Endothelial cell (in vitro differentiated cells): ENCODE measurements around the gene CPZ. TPM values are rescaled to one million over a fixed set of nuclear protein-coding genes. Genes with fewer than 3 reads are reported as not detected.

ENCODE experiments used
- DNase-seq: peaks from one replicate; pipeline ENCODE4 v3.0.0; 2021; ENCODE audit warnings: low spot score
- H3K27ac Mint-ChIP-seq: one replicate; pipeline ENCODE4 v1.8.0; 2021; ENCODE audit warnings: mixed read lengths, inconsistent platforms; ENCODE audit not compliant: unreplicated experiment
- H3K27me3 Mint-ChIP-seq: one replicate; pipeline ENCODE4 v1.8.0; 2021; ENCODE audit warnings: mild to moderate bottlenecking, moderate library complexity, mixed read lengths, inconsistent platforms; ENCODE audit not compliant: unreplicated experiment
- H3K36me3 Mint-ChIP-seq: one replicate; pipeline ENCODE4 v1.8.0; 2021; ENCODE audit warnings: mild to moderate bottlenecking, low read depth, mixed read lengths, inconsistent platforms; ENCODE audit not compliant: unreplicated experiment
- H3K4me1 Mint-ChIP-seq: one replicate; pipeline ENCODE4 v1.8.0; 2021; ENCODE audit warnings: mild to moderate bottlenecking, mixed read lengths, inconsistent platforms; ENCODE audit not compliant: unreplicated experiment
- H3K4me3 Mint-ChIP-seq: one replicate; pipeline ENCODE4 v1.8.0; 2021; ENCODE audit warnings: mild to moderate bottlenecking, mixed read lengths, inconsistent platforms; ENCODE audit not compliant: unreplicated experiment
- H3K9me3 Mint-ChIP-seq: one replicate; pipeline ENCODE4 v1.8.0; 2021; ENCODE audit warnings: mixed read lengths, inconsistent platforms; ENCODE audit not compliant: unreplicated experiment
- CTCF ChIP-seq: fragments of 200-600 bp; sonication (generic); IDR thresholded peaks from one replicate; pipeline ENCODE4 v1.5.0; 2021; ENCODE audit warnings: antibody characterized with exemption; ENCODE audit not compliant: unreplicated experiment
- total RNA-seq: library from RNA; stranded (reverse); fragmentation: NEBNext Ultra II Directional; extraction: Animal tissue kit (Norgen Biotek cat#: 25700); gene quantifications from one replicate; pipeline ENCODE4 v1.2.1, GENCODE V29; 2021; ENCODE audit not compliant: unreplicated experiment

The CPZ gene
- total RNA-seq, 1 donor from 2014 or later = 0.90 TPM

GRCh38 chr4:8588196-8588470 is 4.4 kb upstream of the CPZ start:
- no peaks in the 10 kb centered on the region for H3K36me3 Mint-ChIP-seq
- no peak overlapping the region for H3K27ac Mint-ChIP-seq
- no peak overlapping the region for H3K4me3 Mint-ChIP-seq
- peaks cover 15% of the 10 kb centered on the region for H3K27me3 Mint-ChIP-seq
- no peaks in the 10 kb centered on the region for H3K4me1 Mint-ChIP-seq
- no peak for TF ChIP-seq CTCF
- DNase-seq = no peak
- H3K9me3 Mint-ChIP-seq = no peaks in the 10 kb centered on the region

- Mint-ChIP-seq H3K27me3 (peaks cover 17% of the 10 kb centered on the region), H3K9me3 (no peaks in the 10 kb centered on the region), H3K27ac (no peak overlapping the region), H3K36me3 (no peaks in the 10 kb centered on the region), H3K4me1 (peaks cover 2% of the 10 kb centered on the region), H3K4me3 (no peak overlapping the region)
- DNase-seq = no peak
- TF ChIP-seq CTCF = no peak
Measured at GRCh38 chr4:8589336-8589735, 3.2 kb upstream of the CPZ start.

GRCh38 chr4:8589823-8590545 is 2.6 kb upstream of the CPZ start:
- no peak overlapping the region for H3K27ac Mint-ChIP-seq
- no peaks in the 10 kb centered on the region for H3K9me3 Mint-ChIP-seq
- H3K4me1 Mint-ChIP-seq = peaks cover 3% of the 10 kb centered on the region
- H3K4me3 Mint-ChIP-seq = no peak overlapping the region
- H3K36me3 Mint-ChIP-seq = no peaks in the 10 kb centered on the region
- no peak for DNase-seq
- TF ChIP-seq CTCF = no peak
- H3K27me3 Mint-ChIP-seq = peaks cover 20% of the 10 kb centered on the region

GRCh38 chr4:8590546-8590880 is 2.1 kb upstream of the CPZ start:
- no peak overlapping the region for H3K27ac Mint-ChIP-seq
- H3K27me3 Mint-ChIP-seq = peaks cover 20% of the 10 kb centered on the region

GRCh38 chr4:8591114-8591513 is 1.5 kb upstream of the CPZ start:
- Mint-ChIP-seq H3K9me3 (no peaks in the 10 kb centered on the region), H3K4me1 (peaks cover 3% of the 10 kb centered on the region), H3K27ac (no peak overlapping the region), H3K27me3 (peaks cover 20% of the 10 kb centered on the region), H3K4me3 (no peak overlapping the region), H3K36me3 (no peaks in the 10 kb centered on the region)
- no peak for TF ChIP-seq CTCF
- no peak for DNase-seq

More at GRCh38 chr4:8590546-8590880, 2.1 kb upstream of the CPZ start:
- no peak overlapping the region for H3K4me3 Mint-ChIP-seq
- no peaks in the 10 kb centered on the region for H3K36me3 Mint-ChIP-seq
- H3K4me1 Mint-ChIP-seq = peaks cover 3% of the 10 kb centered on the region
- no peak for TF ChIP-seq CTCF
- no peaks in the 10 kb centered on the region for H3K9me3 Mint-ChIP-seq
- no peak for DNase-seq
